ENCODE measurements around the gene GALNT9.
"Not testable (repeated sequence)": the region's sequence is repeated elsewhere in the genome, so short reads cannot be mapped to it uniquely, and the experiment has no call there.

The GALNT9 gene

DNA sequence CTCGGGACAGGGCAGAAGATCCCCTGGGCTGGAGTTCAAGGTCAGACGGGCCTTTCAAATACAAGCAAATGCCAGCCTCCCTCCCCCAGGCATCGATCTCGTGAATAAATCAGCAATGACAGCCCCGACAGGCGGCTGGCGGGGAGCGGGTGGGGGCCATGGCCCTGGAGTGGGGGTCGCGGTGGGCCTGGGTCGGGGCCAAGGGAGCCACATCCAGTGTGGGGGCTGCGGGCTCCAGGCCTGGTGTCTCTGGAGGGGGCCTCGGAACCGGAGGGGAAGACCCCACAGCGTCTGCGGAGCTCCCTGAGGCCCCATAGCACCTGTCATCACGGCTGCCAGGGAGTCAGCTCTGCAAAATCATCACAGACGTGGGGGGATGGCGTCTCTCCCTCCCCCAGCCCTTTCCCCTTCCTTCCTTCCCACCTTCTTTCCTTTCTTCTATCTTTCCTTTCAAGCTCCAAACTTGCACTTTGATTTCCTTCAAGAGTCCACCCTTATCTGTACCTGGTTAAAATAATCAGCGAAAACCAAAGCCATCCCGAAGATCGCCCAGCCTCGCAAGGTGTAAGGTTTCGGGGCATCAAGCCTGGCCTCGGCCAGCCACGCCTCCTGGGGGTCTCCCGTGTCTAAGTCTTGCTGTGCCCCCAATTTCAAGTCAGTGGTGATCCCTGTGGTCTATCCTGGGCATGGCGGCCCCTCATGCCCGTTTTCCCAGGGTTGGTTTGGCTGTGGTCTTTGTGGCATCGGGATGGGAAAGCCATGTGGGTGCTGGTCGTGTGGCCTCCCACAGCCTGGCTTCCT, 93.1 kb downstream of the GALNT9 start:
- no peak for DNase-seq (ENCODE audit: low read depth in 2 of 2)

- no peak for DNase-seq (ENCODE audit: low read depth in 2 of 2)
Measured at GRCh38 chr12:132235116-132235820, 94.1 kb downstream of the GALNT9 start.

DNA sequence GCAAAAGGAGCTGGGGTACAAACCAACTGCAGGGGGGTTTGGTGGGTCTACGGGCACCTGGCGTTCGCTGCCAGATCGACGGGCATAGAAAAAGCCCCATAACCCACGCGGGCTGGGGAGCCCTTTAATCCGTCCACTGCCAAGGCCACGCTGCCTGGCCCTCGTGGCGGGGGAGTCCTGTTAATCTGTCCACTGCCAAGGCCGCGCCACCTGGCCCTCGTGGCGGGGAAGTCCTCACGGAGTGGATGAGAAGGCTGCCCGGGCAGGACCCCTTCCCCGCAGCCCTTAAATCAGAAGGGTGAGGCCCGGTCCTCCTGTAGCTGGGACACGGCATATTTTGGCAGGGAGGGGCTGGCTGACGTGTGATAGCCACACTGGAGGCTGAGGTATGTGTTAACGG, 99.0 kb downstream of the GALNT9 start:
- no peak for DNase-seq (ENCODE audit: low read depth in 2 of 2)

DNA sequence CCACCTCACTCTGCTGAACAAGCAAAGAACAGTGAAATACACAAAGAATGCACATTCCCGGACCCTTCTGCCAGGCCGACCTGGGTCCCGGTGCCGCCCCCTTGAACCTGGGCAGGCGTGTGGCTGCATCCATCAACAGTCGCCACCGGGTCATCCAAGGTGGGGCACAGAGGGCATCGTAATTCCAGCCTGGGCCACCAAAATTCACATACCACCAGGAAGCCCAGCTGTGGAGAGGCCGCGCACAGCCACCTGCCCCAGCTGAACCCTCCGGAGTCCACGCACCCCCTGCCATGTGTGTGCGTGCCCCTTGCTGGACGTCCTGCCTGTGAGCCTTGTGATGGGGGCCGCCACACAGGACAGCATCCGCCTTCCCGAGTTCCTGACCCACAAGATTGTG, 99.5 kb downstream of the GALNT9 start:
- DNase-seq (ENCODE audit: low read depth in 2 of 2): no peak

DNA sequence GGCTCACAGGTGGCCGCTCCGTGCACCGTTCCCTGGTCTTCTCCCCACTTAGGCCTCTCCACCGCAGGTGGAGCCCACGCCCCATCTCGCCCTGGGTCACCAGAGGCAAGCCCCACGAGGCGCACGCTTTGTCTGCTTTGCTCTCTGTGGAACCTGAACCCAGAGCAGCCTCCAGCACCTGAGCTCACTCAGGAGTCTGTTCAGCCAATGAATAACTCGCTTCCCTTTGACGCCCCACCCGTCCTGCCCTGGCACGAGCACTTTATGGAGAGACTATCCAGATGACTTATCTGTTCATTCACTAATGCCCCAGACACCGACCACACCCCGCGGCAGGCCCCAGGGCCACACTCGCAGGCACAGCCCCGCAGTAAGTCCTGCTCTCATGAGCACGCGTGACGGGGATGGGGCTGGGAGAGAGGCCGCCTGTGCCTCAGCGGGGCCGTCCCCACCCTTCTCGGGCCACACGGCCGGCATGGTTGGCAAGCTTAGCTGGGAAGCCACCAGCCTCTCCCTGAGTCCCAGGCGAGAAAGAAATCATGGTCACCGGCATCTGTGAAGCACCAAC, 100.1 kb downstream of the GALNT9 start:
- DNase-seq (ENCODE audit: low read depth in 2 of 2): no peak

GRCh38 chr12:132228476-132229192, 100.8 kb downstream of the GALNT9 start:
- no peak for DNase-seq (ENCODE audit: low read depth in 2 of 2)

DNA sequence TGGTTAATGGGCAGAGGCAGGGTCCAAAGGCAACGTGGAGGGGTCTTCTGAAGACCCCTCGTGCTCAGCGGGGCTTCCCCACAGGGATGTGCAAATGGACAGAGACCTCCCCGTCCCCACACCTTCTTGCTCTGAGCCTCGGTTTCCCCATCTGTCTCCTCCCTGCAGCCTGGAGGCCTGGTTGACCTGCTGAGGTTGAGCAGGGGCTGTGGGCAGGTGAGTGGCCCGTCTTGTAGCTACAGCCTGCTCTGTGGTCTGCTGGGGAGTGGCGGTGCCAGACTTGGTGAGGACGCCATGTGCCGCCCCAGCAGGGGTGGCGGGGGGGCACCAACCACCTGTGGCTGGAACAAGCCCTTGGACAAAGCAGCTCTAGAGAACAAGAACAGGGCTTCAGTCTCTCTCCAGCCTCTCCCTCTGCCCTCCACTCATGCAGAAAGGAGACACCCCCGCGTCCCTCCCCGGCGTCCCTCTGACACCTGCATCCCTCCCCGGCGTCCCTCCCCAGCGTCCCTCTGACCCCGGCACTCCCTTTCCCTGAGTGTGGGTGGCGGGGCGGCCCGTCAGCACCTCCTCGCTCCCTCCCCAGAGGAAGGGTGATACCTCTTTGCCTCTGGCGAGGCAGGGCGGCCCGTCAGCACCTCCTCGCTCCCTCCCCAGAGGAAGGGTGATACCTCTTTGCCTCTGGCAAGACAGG, 101.5 kb downstream of the GALNT9 start:
- no peak for DNase-seq (ENCODE audit: low read depth in 2 of 2)

DNA sequence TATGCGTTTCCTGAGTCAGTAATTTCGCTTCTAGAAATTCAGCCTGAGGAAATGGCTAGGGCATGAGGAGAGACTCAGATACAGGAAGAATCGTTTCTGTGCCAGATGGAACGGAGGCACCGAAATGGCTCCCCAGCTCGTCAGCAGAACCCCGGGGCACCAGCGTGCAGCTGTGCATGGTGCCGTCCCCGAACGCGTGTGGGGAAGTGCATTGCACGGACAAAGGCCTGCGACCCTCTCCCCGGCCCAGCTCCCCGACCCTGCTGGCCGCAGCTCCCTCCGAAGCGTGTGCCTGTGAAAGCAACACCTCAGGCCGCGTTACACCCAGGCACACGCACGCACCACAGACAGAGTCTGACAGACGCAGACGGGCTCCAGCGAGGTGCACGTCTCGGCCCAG, 102.3 kb downstream of the GALNT9 start:
- no peak for DNase-seq (ENCODE audit: low read depth in 2 of 2)

DNA sequence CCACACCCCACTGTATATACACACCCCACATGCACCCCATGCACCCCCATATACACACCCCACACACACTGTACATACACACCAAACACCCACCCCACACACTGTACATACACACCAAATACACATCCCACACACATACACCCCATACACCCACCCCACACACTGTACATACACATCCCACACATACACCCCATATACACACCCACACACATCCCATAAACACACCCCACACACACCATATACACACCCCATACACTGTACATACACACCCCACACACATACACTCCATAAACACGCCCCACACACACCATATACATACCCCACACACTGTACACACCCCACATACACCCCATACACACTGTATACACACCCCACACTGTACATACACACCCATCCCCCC, 102.8 kb downstream of the GALNT9 start:
- DNase-seq (ENCODE audit: low read depth in 2 of 2): no peak

DNA sequence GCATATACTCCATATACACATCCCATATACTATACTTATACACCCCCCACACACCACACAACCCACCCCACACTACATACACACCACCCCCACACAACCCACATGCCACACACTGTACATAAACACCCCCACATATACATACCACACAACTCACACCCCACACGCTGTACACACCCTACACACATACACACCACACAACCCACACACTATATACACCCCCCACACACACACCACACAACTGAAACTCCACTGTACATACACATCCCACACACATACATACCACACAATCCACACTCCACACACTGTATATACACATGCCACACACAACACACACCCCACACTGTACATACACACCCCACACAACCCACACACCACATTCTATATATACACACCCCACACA, 104.2 kb downstream of the GALNT9 start:
- no peak for DNase-seq (ENCODE audit: low read depth in 2 of 2)

- DNase-seq (ENCODE audit: low read depth in 2 of 2): no peak
Measured at GRCh38 chr12:132224484-132224883, 104.9 kb downstream of the GALNT9 start.

- DNase-seq (ENCODE audit: low read depth in 2 of 2): no peak
Measured at GRCh38 chr12:132222808-132223173, 106.6 kb downstream of the GALNT9 start.

GRCh38 chr12:132222096-132222807, 107.1 kb downstream of the GALNT9 start:
- peak; percentile 8 to 10 for DNase-seq (ENCODE audit: low read depth in 2 of 2)

DNA sequence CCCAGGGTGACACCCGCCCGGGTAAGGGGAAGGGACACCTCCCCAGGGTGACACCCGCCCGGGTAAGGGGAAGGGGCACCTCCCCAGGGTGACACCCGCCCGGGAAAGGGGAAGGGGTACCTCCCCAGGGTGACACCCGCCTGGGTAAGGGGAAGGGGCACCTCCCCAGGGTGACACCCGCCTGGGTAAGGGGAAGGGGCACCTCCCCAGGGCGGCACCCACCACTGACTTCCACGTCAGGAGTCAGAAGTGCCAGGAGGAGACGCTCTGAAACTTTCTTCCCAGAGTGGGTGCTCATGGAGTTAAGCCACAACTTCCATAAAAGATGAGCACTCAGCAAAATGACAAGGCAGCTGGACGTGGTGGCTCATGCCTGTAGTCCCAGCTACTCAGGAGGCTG, 109.6 kb downstream of the GALNT9 start:
- DNase-seq (ENCODE audit: low read depth in 2 of 2): not testable (repeated sequence)

DNA sequence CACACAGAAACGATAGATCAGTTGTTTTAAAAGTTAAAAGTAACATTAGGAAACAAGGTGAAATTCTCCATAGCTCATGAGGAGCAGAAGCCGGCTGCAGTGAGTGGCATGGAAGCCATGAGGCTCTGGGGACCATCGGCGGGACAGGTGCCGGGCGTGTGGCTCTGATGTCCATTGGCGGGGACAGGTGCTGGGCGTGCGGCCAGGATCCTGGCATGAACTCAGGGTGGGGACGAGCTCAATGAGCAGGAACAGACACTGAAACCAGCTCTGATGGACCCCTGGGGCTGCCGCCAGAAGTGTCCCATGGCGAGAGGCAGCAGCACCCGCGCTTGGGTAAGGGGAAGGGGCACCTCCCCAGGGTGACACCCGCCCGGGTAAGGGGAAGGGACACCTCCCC, 110.1 kb downstream of the GALNT9 start:
- no peak for DNase-seq (ENCODE audit: low read depth in 2 of 2)

DNA sequence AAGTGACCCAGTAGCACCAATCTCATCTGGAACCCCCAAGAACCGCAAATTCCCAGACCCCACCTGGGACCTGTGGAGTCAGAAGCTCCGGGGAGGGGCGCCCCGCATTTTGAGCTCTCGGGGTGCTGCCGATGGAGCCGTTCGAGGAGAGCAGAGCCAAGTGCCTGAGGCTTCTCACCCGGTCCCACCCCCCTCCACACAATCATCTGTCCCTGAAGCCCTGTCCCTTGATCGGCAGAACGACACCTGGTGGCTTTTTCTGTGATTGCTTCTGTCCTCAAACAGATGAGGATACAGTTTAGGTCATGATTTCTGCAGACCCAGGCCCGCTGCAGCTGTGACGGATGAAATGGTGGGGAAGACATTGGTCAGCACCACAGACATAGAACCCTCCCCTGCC, 110.5 kb downstream of the GALNT9 start:
- peak; percentile 12 to 23 for DNase-seq (ENCODE audit: low read depth in 2 of 2)

- no peak for DNase-seq (ENCODE audit: low read depth in 2 of 2)
Measured at GRCh38 chr12:132218527-132218875, 110.9 kb downstream of the GALNT9 start.

DNA sequence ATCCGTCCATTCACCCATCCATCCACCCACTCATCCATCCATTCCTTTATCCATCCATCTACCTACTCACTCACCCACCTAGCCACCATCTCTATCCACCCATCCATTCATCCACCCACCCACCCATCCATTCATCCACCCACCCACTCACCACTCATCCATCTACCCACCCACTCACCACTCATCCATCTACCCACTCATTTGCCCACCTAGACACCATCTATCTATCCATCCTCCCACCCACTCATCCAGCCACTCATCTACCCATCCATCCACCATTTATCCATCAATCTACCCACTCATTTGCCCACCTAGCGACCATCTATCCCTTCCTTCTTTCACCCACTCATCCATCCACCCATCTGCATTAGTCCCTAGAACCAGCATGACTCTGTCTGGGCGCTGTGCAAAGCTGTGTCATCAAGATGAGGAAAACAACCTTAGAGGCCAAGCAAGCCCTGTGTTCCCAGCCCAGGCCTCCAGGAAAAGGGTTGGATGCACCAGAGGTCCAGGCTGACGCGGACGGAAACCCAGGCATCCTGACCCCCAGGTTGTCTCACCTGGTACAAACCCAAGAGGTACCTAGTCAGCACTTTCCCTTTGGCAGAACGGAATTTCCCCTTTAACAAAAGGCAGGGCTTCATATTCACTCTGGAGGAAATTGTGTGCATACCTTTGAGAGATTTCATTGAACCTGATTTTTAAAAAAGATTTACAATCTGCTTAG, 111.4 kb downstream of the GALNT9 start:
- DNase-seq (ENCODE audit: low read depth in 2 of 2): no peak

DNA sequence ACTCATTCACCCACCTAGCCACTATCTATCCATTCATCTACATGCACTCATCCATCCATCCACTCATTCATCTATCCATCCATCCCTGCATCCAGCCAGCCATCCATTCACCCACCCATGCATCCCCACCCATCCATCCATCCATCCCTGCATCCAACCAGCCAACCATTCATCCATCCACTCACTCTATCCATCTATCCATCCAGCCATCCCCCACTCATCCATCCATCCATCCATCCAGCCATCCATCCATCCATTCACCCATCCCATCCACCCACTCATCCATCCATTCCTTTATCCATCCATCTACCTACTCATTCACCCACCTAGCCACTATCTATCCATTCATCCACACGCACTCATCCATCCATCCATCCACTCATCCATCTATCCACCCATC, 112.0 kb downstream of the GALNT9 start:
- no peak for DNase-seq (ENCODE audit: low read depth in 2 of 2)

DNA sequence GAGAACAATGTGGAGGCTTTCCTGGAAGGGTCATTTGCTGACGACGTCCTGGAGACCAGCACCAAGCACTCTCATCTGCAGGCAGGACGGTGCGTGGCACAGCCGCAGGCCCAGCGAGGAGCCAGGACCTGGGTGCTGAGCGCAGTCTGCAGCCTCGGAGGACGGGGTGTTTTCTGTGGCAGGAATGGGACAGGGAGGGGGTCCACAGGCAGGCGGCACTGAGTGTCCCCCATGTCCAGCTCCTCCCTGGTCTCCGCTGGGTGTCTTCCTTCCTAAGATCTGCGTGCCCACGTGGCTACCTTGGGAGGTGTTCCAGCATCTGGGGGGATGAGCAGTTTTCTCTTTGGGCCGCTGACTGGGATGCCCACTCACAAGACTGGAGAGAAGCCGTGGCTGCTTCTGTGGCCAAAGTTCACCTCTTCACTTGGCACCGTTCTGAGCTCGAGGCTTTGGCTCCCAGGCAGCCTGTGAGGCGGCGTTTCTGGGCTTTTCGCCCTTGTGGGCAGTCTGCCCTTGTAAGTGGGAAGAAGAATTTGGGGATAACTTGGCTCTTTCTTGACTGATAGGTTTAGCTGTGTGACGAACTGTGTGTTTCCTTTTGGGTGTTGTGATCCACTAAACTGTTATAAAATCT, 112.9 kb downstream of the GALNT9 start:
- DNase-seq (ENCODE audit: low read depth in 2 of 2): no peak

Measured in stimulated activated CD4-positive, alpha-beta T cell treated with anti-CD3 and anti-CD28 coated beads, Interleukin-15, amount 100 ng/mL, for 48 hours (primary cell).